ENCODE data around the gene BTBD10.

The BTBD10 gene

DNA sequence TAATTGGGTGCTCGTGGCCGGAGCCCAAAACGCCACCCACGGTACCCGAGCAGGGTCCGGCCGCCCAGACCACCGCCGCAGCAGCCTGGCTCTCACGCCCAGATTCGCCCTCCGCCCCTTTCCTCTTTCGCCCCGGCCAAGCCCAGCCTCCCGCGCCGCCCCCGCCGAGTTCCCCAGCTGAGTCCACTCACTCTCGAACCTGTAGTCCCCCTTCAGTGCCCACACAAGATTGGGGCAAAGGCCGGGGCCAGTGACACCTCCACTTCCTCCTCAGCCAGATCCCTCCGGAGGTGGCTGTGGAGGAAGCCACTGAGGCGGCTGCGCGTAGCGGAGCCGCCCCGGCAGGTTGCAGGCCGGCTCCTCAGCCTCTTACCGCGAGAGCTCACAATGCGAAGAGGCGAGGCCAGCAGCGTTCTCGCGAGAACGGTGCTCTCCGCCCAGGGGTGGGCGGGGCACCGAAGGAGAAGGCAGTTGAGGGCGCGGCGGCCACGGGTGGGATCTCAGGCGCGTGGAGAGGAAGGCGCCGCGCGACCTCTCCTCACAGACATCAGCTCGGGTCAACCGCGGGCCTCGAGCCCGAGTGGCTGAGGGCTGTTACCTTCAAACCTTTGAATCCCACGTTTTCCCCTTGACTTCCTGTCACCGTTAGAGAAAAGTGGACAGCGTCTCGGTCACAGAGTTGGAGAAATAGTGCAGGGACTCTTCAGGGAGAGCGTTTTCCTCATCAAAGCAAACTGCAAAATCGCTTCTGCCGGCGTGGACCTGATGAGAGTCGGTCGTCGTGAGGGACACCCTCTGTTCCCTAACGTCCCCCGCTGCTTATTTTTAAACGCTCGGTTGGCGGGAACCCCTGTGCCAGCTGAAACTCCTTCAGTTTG, at the start of gene BTBD10:
BTBD10 (minus strand) TSS at position 322 of the 878 bp plus-strand sequence. CDS start 18,098 bp downstream, outside the sequence.
- DNase-seq = peak; percentile 94

DNA sequence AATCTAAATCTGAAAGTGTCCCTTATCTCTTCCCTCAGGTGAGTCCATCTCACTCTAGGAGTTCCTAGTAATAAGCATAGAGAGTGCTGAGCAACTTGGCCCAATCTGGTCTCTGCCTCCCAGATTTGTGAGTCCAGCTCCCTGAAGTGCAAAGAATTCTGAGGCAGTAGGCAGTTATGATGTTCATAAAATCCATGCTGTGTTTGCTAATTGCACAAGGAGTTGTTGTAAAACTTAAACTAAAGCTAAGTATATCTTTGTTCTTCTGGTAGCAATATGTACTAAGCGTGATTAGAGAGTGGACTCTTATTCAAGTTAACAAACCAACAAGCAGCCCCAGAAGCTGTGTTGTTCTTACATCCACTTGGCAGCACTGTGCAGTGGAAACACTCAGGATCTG, 40.4 kb upstream of the BTBD10 start:
- no peak for DNase-seq

DNA sequence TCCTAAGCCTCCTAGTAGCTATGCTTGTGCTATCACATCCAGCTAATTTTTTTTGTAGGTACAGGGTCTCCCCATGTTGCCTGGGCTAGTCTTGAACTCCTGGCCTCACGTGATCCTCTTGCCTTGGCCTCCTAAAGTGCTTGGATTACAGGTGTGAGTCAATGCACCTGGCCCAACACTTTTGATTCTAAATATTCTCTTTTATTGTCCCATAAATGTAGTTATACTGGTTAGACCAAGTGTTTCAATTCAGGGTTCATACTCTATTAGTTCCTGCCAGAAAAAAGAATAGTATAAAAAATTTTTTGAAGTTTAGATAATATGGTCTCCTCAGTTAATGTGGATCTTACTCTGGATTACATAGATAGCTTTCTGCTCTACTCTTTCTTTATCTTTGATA, 39.5 kb upstream of the BTBD10 start:
- DNase-seq = no peak

DNA sequence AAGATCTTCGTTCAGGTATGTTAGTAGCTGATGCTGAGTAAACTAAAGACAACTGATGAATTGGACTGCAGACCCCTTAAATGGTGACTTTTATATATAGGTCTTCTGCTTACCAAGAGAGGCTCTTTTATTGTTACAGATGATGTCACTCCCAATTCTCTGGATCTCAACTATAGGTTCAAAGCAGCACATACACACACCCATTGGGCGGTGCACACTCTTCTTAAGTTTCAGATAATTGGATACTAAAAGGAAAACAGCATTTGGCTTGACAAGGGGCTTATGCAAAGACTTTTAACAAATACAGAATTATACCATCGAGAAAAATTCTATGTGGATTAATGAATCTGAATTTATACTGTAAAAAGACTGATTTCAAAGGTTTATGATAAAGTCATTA, 32.9 kb upstream of the BTBD10 start, which contains the start of gene PTH:
PTH (minus strand) TSS at position 69 of the 400 bp plus-strand sequence. CDS start 3,142 bp downstream, outside the sequence.
- no peak for DNase-seq

DNA sequence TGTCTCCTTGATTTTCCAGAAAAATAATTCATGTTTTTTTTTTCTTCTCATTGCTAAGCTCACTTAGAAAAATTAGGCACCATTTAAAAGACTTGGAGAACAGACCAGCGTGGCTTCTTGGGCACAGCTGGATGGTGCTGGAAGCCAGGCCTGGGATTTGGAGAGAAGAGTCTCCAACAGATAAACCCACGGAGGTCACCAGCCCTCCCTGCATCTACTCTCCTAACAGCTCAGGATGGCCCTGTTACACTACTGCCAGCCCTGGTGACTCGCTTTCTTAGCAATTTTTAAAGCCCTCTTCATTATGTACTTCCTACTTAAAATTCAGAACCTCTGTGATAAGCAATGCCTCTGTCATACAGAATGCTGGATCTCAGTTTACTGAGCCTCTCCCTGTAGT, 31.0 kb upstream of the BTBD10 start:
- DNase-seq = no peak

DNA sequence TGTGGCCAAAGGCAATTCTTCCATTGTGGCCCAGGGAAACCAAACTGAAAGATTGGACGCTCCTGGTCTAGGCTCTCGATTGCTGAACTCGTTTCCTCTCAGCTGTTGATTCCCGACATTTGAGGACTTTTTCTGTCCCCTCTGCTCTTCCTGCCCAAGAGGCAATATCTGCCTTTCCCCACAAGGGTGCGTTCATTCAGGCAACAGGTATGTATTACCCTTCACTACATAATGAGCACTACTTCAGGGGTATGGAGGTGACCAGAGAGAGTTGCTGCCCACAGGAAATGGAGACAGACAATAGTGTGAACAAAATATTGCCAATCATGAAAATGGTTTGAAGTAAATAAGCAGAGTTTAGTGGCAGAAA, 24.6 kb upstream of the BTBD10 start:
- DNase-seq = no peak

DNA sequence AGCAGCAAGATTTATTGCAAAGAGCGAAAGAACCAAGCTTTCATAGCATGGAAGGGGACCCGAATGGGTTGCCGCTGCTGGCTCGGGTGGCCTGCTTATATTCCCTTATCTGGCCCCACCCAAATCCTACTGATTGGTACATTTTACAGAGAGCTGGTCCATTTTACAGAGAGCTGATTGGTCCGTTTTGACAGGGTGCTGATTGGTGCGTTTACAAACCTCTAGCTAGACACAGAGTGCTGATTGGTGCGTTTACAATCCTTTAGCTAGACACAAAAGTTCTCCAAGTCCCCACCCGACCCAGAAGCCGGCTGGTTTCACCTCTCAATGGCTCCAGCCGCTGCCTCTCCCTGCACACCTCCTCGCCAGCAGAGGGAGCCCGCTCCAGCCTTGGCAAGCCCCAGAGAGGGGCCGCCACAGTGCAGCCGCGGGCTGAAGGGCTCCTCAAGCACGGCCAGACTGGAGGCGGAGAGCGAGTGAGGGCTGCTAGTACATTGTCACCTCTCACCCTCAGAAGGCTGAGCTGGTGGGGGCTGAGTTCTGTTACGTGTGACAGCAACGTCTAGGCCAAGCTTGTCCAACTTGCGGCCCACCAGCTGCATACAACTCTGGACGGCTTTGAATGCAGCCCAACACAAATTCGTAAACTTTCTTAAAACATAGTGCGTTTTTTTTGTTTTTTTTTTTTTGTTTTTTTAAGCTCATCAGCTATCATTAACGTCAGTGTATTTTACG, 24.1 kb upstream of the BTBD10 start:
- peak; percentile 82 for DNase-seq

DNA sequence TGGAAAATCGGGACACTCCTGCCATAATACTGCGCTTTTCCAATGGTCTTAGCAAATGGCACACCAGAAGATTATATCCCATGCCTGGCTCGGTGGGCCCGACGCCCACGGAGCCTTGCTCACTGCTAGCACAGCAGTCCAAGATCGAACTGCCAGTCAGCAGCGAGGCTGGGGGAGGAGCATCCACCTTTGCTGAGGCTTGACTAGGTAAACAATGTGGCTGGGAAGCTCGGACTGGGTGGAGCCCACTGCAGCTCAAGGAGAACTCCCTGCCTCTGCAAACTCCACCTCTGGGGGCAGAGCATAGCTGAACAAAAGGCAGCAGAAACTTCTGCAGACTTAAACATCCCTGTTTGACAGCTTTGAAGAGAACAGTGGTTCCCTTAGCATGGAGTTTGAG, 17.2 kb upstream of the BTBD10 start:
- no peak for DNase-seq

DNA sequence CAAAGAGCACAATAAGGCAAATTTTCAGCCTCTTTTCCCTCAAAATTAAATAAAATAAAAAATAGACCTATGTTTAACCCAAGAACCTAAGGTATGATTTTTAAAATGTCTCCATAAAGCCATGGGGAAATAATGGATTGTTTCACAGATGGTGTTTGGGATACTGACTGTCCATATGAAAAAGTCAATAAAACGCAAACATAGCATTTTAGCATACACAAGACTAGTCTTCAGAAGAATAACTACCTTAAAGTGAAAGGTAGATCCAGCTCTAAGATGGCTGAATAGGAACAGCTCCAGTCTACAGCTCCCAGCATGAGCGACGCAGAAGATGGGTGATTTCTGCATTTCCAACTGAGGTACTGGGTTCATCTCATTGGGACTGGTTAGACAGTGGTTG, 16.7 kb upstream of the BTBD10 start:
- DNase-seq = no peak

DNA sequence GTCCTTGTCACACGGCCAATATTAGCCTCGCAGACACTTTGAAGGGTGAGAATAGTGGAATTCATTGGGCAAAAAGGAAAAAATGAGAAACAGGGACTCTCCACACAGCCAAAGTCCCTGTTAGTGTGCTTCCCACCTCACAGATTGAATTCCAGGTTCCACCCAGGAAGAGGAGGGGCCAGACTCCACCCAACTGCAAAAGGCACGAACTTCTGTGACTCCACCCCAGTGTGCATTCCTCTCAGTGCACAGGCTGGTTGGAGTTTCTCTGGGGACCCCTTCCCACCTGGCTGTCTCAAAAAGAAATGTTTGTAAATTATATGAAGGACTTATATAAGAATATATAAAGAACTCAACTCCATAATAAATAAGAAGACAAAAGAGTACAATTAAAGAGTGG, 12.1 kb upstream of the BTBD10 start:
- DNase-seq = no peak

DNA sequence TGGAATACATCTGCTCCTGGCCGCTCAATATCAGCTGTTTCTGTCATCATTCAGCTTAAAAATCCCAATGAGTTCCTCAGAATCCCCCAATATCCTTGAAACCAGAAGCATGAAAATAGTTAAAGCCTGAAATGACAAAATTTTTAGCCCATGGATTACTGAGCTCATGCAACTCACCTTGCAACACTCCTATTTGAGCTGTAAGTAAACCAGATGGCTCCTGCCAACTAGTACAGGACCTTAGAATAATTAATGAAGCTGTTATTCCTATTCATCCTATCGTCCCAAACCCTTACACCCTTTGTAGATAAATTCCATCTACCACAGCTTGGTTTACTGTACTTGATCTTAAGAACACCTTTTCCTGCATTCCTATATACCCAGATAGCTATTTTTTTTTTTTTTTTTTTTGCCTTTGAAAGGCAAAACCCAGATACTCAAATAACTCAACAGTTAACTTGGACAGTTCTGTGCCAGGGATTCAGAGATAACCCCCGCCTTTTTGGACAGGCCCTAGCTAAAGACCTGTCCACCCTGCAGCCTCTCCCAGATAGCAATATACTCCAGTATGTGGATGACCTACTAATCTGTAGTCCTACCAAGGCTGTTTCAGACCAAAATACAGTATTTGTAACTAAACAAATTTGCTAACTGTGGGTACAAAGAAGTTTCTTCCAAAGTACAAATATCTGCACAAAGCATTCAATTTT, 10.1 kb upstream of the BTBD10 start:
- no peak for DNase-seq

DNA sequence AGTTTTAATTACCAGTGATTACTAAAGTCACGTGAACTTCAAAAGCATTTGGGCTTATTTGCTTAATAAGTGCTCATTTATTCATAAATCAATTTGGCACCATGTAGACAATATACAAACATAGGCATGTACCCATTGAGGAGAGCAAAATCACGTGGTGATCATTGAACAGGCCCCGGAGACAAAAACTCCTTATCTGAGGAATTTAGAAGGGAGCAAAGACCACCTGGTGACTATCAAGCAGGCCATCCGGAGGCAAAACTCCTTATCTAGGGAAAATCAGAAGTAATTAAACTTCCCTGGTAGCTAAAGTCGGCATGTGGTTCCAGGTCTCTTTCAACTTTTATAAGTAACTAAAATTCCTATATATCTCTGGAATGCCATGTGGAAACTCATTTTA, 5.7 kb upstream of the BTBD10 start:
- DNase-seq = no peak

DNA sequence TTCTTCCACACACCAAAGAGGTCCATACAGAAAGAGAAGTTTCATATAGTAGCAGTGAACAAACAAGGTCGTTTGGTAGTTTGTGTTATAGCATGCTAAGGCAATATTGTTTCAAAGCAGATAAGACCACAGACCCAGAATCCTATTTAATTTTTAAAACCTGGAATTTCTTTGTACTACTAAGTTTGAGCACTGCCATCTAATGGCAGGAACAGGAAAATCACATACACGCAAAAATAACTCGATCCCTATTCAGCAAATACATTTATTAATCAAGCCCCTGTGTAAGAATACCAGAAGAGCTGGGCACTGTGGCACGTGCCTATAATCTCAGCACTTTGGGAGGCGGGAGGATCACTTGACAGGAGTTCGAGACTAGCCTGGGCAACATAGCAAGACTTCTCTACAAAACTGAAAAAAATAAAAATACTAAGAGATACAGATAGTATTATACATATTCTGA, 2.9 kb upstream of the BTBD10 start:
- no peak for DNase-seq

DNA sequence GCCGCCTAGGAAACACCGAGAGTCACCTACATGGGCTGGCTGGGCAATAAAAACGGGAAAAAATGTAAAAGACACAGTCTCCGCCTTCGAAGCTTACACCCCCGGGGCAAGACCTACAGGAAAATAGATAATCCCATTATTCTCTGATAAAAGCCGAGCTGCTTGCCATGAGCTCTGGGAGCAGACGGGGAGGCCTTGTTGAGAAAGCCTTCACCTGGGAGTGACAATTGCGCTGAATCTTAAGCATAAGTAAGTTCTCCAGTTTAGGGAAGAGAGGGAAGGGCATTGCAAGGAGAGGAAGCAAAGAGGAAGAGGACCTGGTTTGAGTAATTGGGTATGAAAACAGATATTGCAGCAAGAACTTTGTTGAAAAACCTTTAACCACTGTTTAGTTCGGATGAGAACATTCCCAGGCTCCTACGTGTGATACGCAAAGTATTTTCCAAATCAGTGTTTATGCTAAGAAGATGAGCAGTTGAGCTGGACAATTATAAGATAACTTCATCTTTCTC, 813 bp upstream of the BTBD10 start:
- no peak for DNase-seq

DNA sequence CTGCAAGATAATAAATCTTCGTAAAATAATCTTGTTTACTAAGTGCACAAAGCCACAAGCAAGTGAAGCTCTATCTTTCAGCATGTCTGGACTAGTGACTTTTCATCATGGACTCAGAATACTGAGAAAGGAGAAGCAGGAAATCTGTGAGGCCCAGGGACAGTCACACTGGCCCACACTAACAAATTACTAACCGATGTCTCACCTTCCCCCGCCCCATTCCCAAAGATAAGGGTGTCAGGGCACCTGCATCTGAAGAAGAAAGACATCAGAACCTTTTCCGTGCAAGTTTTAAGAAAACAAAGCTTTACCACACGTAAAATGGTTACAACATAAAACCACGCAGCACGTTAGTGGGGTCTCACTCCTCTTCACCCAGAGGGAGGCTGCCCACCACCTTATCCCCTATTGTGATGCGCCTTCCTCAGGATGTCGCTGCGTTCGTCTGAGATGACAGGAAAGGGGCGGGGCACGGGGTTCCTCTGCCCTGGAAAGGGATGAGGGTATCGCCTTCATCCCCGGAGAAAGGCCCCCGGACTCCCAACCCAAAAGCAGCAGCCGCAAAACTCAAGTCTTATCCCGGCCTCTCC, 616 bp downstream of the BTBD10 start:
- peak; percentile 84 for DNase-seq

DNA sequence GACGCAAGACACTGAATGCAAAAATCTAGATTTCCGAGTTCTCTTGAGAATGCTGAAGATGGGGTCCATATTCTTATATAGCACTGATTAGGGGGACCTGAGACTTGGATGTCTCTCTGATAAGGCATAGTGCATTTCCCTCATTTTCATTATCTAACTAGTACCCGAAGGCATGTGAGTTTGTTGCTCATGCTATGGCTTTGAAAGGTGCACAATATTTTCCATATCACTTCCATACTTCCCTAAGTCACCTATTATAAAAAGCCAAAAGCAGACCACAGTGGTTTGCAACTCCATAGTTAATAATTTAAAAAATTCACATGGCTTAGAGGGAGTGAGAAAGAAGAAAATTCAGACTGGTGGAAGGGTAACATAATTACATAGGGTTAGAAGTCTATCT, 1.7 kb downstream of the BTBD10 start:
- DNase-seq = no peak

DNA sequence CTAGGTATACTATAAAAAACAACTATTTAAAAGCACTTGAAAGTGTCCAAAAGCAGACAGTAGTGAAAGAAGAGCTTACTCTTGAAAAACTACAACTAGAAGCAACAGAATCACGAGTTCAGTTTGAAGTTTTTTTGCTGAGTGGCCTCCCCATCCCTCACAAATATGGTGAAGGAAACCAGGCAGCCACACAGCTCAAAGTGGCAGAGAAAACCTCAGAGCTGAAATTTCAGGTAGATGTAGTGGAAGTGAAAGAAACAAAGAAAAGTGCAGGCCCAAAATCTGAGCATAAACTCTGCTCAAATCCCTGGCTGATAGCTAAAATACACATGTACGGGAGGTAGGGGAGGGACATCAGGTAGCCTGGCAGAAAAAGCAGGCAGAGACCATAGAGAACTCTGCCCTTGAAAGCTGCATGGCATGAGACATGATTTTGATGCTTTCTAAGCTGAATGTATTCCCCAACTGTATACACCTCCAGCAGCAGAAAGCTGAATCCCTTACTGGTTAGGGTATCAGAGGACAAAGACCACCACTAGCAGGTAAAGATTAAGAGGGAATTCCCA, 12.1 kb downstream of the BTBD10 start:
- DNase-seq = no peak

DNA sequence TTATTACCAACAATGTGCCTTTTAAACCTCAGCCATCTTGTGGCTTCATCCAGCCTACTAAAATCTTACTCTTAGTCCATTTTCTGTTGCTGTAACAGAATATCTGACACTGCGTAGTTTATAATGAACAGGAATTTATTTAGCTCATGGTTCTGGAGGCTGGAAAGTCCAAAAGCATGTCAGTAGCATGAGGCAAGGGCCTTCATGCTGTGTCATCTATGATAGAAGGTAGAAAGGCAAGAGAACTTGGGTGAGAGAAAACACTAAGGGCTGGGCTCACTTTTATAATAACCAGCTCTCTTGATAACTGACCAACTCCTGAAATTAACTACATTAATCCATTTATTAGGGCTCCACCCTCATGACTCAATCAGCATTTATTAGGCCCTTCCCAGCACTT, 13.5 kb downstream of the BTBD10 start:
- no peak for DNase-seq

DNA sequence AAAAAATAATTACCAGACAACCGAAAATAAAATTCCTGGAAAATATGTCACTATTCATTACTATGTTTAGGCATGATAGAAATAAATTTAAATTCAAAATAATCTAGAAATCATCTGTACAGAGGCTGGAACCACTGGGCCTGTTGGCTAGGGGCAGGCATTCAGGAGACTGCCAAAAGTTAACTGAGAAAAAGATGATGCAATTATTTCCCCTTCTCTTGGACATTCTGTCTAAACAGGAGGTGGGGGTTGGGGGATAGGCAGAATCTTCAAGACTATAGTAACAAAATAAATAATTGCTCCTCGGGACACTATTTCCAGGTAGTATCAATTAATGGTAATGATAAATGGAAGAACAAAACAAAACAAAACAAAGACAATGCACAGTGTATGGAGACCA, 14.1 kb downstream of the BTBD10 start:
- no peak for DNase-seq

DNA sequence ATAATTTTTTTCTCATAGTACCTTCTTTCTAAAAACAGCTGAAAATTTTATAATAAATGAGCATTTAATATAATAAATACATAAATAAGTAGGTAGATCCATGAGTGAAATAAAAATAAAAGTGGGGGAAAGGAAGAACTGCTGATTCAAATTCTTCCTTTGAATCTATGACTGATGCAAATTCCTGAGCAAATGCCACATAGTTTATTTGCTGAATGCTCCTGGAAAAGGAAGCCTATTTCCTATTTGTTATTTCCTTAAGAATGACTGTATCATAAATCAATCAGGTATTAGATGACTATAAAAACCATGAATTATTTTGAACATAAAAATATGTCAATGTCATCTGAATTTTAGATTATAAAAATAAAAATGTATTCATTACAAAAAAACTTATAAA, 16.6 kb downstream of the BTBD10 start:
- DNase-seq = no peak

DNA sequence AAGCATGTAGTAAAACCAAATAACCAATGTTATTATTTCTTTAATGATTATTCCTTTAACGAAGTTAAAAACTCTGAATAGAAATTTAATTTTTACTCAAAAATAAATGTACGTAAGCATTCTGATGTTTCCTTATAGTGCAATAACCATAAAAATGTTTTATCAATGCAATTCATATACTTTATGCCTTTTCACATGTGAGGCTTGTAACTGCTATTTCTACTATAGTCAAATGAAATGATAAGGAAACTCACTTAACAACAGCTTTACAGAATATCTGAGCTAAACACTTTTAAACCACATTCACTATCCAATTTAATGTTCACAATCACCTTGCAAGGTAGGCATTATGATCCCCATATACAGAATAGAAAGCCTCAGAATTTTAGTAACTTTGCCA, 17.4 kb downstream of the BTBD10 start:
- no peak for DNase-seq

DNA sequence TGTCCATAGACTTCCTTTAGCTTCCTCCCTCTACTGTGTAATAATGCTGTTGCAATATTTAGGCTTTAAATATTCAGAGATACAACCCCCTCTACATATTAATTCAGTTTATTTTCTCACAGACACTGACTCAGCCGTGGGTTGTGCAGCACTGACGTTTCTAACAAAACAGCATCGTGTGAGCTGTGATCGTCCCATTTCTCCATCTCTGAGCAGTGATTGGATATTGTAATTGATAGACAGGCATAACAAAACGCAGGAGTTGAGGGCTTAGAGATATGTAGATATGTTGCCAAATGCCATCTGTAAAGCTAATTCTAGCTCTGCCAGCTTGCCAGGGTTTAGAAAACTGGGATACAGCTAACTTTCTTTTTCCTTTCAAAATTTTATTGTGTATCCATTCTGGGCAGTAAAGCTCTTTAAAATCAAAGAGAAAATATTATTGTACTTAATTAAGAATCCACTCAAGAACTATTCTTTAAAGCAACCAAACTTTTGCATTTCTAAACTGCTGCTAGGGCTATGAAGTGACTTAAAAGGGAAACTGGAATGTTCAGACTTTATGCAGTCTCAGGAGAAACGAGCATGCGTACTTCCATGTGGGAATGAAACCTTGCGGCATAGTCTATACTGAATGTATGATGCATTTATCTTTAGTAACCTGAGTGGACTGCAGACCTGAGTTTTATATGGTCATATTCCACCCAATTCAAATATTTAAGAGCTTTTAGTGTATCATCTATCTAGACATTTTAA, 22.7 kb downstream of the BTBD10 start:
- no peak for DNase-seq

Data from activated CD8-positive, alpha-beta memory T cell treated with anti-CD3 and anti-CD28 coated beads for 24 hours (primary cell).